Liver (tissue), 3 donors: ENCODE results near the gene PARD6B.

Experiments used
- EGR1 ChIP-seq, 2 donors: IDR thresholded peaks; 2 replicates each; pipeline ENCODE4 v1.6.1; 2016 to 2018; ENCODE audit warnings: antibody characterized with exemption in 2 of 2, low read depth in 2 of 2
- REST ChIP-seq: IDR thresholded peaks from 2 replicates; pipeline ENCODE4 v1.6.1; 2016; ENCODE audit warnings: antibody characterized with exemption, mild to moderate bottlenecking
- ZBTB33 ChIP-seq: IDR thresholded peaks from 2 replicates; pipeline ENCODE4 v1.6.1; 2016; ENCODE audit warnings: antibody characterized with exemption
- TF ChIP-seq, protein P1 (sequence below): fragments of 150-350 bp; IDR thresholded peaks from 2 replicates; pipeline ENCODE4 v1.5.1; 2017; ENCODE audit warnings: improper control_type of control experiment, low read depth, low read length; ENCODE audit not compliant: missing input control
- TF ChIP-seq, protein P2 (sequence below): IDR thresholded peaks from 2 replicates; pipeline ENCODE4 v1.6.1; 2016; ENCODE audit warnings: antibody characterized with exemption
- TF ChIP-seq, protein P3 (sequence below): IDR thresholded peaks from 2 replicates; pipeline ENCODE4 v1.6.1; 2016; ENCODE audit warnings: antibody characterized with exemption
- donor health status: healthy.
- donor health status: healthy.

DNA sequence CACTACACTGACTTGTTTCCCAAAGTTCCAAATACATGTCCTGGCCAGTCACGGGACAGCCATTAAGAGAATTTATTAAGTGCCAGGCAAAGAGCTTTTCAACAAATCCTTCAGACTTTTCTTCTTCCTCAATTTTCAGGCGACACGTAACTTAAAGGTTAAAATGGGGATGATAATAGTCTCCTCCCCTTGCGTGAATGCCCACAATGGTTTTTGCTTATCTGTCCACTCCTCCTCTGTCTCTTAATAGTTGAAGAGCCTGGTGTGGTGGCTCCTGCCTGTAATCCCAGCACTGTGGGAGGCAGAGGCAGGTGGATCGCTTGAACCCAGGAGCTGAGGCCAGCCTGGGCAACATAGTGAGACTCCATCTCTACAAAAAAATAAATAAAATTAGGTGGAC lies 11.4 kb upstream of the PARD6B start:
- TF ChIP-seq, protein P1, sequence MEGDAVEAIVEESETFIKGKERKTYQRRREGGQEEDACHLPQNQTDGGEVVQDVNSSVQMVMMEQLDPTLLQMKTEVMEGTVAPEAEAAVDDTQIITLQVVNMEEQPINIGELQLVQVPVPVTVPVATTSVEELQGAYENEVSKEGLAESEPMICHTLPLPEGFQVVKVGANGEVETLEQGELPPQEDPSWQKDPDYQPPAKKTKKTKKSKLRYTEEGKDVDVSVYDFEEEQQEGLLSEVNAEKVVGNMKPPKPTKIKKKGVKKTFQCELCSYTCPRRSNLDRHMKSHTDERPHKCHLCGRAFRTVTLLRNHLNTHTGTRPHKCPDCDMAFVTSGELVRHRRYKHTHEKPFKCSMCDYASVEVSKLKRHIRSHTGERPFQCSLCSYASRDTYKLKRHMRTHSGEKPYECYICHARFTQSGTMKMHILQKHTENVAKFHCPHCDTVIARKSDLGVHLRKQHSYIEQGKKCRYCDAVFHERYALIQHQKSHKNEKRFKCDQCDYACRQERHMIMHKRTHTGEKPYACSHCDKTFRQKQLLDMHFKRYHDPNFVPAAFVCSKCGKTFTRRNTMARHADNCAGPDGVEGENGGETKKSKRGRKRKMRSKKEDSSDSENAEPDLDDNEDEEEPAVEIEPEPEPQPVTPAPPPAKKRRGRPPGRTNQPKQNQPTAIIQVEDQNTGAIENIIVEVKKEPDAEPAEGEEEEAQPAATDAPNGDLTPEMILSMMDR: no peak
- no peak for TF ChIP-seq ZBTB33
- TF ChIP-seq, protein P2, sequence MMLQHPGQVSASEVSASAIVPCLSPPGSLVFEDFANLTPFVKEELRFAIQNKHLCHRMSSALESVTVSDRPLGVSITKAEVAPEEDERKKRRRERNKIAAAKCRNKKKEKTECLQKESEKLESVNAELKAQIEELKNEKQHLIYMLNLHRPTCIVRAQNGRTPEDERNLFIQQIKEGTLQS: no peak
- TF ChIP-seq REST: no peak
- TF ChIP-seq, protein P3, sequence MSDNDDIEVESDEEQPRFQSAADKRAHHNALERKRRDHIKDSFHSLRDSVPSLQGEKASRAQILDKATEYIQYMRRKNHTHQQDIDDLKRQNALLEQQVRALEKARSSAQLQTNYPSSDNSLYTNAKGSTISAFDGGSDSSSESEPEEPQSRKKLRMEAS: no peak
- TF ChIP-seq EGR1 (IDR thresholded peaks at IDR 0.05; ENCODE audit: low read depth in 2 of 2): no peak
